ENCODE data around the gene PDHA2. TPM values are rescaled to one million over a fixed set of nuclear protein-coding genes. Genes with fewer than 3 reads are reported as not detected.

The PDHA2 gene
- total RNA-seq, 1 experiment from 2014 or later, result not detected

GRCh38 chr4:95831166-95831565 lies 8.7 kb upstream of the PDHA2 start:
- BruUV-seq (replicated peaks), result no TSS peak
- intact Hi-C loops (cut with micrococcal nuclease; ENCODE audit: unreplicated experiment), result no loop called here
- no peak for DNase-seq
- H3K4me2 ChIP-seq, result no peak overlapping the region
- H3K27me3 ChIP-seq (ENCODE audit: insufficient read depth, low read depth), result no peaks in the 10 kb centered on the region
- no peaks in the 10 kb centered on the region for H3K4me1 ChIP-seq (replicated peaks; ENCODE audit: insufficient read depth)
- TF ChIP-seq EZH2 (IDR thresholded peaks at IDR 0.05; ENCODE audit: low read depth), result no peak
- TF ChIP-seq CTCF (conservative IDR thresholded peaks at IDR 0.05), result no peak
- H3K9me2 ChIP-seq (ENCODE audit: insufficient read depth), result no peaks in the 10 kb centered on the region
- no peaks in the 10 kb centered on the region for H3K36me3 ChIP-seq (ENCODE audit: low read depth)
- H3K4me3 ChIP-seq, result no peak overlapping the region
- no peak overlapping the region for H2AFZ ChIP-seq
- no peak overlapping the region for H3K27ac ChIP-seq
- CTCF ChIA-PET, result no interaction called here
- no peaks in the 10 kb centered on the region for H4K20me1 ChIP-seq (ENCODE audit: insufficient read depth)
- POLR2A ChIA-PET (ENCODE audit: unreplicated experiment), result no interaction called here
- no peaks in the 10 kb centered on the region for H3F3A ChIP-seq (ENCODE audit: insufficient read depth, low read depth)
- H3K9me3 ChIP-seq (ENCODE audit: insufficient read depth, low read depth), result no peaks in the 10 kb centered on the region
- no peaks in the 10 kb centered on the region for H3K79me2 ChIP-seq (ENCODE audit: low read depth)

GRCh38 chr4:95833711-95834194 lies 6.1 kb upstream of the PDHA2 start:
- Histone ChIP-seq H3K79me2 (ENCODE audit: low read depth) (no peaks in the 10 kb centered on the region), H3K4me3 (no peak overlapping the region), H3K27ac (no peak overlapping the region), H3K9me2 (ENCODE audit: insufficient read depth) (no peaks in the 10 kb centered on the region), H3K4me2 (no peak overlapping the region), H2AFZ (no peak overlapping the region), H4K20me1 (ENCODE audit: insufficient read depth) (no peaks in the 10 kb centered on the region), H3K4me1 (replicated peaks; ENCODE audit: insufficient read depth) (no peaks in the 10 kb centered on the region), H3K27me3 (ENCODE audit: insufficient read depth, low read depth) (no peaks in the 10 kb centered on the region), H3F3A (ENCODE audit: insufficient read depth, low read depth) (no peaks in the 10 kb centered on the region), H3K9me3 (ENCODE audit: insufficient read depth, low read depth) (no peaks in the 10 kb centered on the region), H3K36me3 (ENCODE audit: low read depth) (no peaks in the 10 kb centered on the region)
- BruUV-seq (replicated peaks), result no TSS peak
- TF ChIP-seq CTCF (conservative IDR thresholded peaks at IDR 0.05) (no peak), EZH2 (IDR thresholded peaks at IDR 0.05; ENCODE audit: low read depth) (no peak)
- intact Hi-C loops (cut with micrococcal nuclease; ENCODE audit: unreplicated experiment), result no loop called here
- ChIA-PET CTCF (no interaction called here), POLR2A (ENCODE audit: unreplicated experiment) (no interaction called here)
- no peak for DNase-seq

- Histone ChIP-seq H3K79me2 (ENCODE audit: low read depth) (no peaks in the 10 kb centered on the region), H3K27ac (no peak overlapping the region), H4K20me1 (ENCODE audit: insufficient read depth) (no peaks in the 10 kb centered on the region), H3K27me3 (ENCODE audit: insufficient read depth, low read depth) (no peaks in the 10 kb centered on the region), H3K4me1 (replicated peaks; ENCODE audit: insufficient read depth) (no peaks in the 10 kb centered on the region), H3F3A (ENCODE audit: insufficient read depth, low read depth) (no peaks in the 10 kb centered on the region), H3K4me2 (no peak overlapping the region), H3K4me3 (no peak overlapping the region), H3K36me3 (ENCODE audit: low read depth) (no peaks in the 10 kb centered on the region), H2AFZ (no peak overlapping the region), H3K9me3 (ENCODE audit: insufficient read depth, low read depth) (no peaks in the 10 kb centered on the region), H3K9me2 (ENCODE audit: insufficient read depth) (no peaks in the 10 kb centered on the region)
- CTCF ChIA-PET, result no interaction called here
- POLR2A ChIA-PET (ENCODE audit: unreplicated experiment), result no interaction called here
- no TSS peak for BruUV-seq (replicated peaks)
- no peak for DNase-seq
- intact Hi-C loops (cut with micrococcal nuclease; ENCODE audit: unreplicated experiment), result no loop called here
- no peak for TF ChIP-seq CTCF (conservative IDR thresholded peaks at IDR 0.05)
- TF ChIP-seq EZH2 (IDR thresholded peaks at IDR 0.05; ENCODE audit: low read depth), result no peak
Observed at GRCh38 chr4:95835672-95836071, 4.2 kb upstream of the PDHA2 start.

Measured in PC-9 (cell line).